ENCODE data around the gene YWHAG.

DNA sequence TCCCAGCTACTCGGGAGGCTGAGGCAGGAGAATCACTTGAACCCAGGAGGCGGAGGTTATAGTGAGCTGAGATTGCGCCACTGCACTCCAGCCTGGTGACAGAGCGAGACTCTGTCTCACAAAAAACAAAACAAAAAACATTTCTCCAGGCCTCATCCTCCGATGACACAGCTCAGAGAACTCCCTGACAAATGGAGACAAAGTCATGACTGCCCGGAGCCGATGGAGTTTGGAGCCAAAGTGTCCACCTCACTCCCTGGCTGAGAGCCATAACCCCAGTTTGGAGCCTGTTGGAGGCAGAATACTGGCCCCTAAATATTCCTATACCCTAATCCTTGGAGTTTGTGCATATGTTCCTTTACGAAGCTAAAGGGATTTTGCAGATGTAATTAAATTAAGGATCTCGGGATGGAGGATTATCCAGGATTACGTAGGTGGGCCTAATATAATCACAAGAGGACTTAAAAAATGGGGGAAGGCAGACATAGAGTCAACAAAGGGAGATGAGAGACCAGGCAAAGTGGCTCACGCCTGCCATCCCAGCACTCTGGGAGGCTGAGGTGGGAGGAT lies 28.0 kb upstream of the YWHAG start:
- TF ChIP-seq, protein P1, sequence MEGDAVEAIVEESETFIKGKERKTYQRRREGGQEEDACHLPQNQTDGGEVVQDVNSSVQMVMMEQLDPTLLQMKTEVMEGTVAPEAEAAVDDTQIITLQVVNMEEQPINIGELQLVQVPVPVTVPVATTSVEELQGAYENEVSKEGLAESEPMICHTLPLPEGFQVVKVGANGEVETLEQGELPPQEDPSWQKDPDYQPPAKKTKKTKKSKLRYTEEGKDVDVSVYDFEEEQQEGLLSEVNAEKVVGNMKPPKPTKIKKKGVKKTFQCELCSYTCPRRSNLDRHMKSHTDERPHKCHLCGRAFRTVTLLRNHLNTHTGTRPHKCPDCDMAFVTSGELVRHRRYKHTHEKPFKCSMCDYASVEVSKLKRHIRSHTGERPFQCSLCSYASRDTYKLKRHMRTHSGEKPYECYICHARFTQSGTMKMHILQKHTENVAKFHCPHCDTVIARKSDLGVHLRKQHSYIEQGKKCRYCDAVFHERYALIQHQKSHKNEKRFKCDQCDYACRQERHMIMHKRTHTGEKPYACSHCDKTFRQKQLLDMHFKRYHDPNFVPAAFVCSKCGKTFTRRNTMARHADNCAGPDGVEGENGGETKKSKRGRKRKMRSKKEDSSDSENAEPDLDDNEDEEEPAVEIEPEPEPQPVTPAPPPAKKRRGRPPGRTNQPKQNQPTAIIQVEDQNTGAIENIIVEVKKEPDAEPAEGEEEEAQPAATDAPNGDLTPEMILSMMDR (IDR thresholded peaks at IDR 0.05; ENCODE audit: insufficient read depth, low read depth, low read length) = no peak
- no peak for TF ChIP-seq EZH2 (IDR thresholded peaks at IDR 0.05; ENCODE audit: insufficient read depth, low read length)
